GM03348 (cell line): ENCODE measurements around the gene HOXC6.
A peak's percentile ranks its signal among the peaks of the same experiment; 100 is the strongest.

Experiments used
- DNase-seq: peaks from one replicate; pipeline ENCODE4 v3.0.0; 2012; ENCODE audit warnings: low spot score

Gene HOXC6

GRCh38 chr12:54028314-54029201, at the start of gene HOXC6:
TSS of gene HOXC6 (plus strand) at chr12:54028440. CDS start at chr12:54028522, 82 bp downstream.
- DNase-seq = peak; percentile 88

GRCh38 chr12:53978477-53979356, 49.5 kb upstream of the HOXC6 start:
- peak; percentile 86 for DNase-seq

DNA sequence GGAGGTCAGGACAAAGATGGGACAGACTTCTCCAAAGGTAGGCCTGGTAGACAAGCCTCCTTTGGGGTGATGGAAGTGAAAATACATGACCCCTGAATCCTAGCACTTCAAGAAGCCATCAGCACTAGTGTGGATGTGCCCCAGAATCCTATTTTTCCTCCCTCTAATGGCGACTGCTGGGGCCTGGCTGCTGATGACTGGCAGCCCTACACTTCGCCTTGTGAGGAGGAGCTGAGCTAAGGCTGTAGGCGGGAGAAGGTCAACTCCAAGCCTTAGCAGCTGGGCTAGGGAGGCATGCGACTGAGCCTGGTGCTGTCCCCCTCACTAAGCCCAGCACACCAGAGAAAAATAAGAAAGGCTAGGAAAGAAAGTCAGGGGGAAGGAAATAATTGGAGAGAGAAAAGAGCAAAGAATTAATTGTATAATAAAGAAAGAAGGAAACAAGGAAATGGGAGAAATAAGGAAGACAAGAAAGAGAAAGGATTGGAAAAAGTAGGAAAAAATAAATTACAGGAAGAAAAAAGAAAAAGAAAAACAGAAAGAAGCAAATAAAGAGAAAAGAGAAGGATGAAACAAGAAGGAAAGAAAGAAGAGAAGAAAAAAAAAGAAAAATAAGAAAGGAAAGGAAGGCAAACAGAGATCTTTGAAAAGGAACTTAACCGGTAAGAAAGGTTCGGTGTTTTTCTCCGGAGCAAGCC, 48.0 kb upstream of the HOXC6 start:
- peak; percentile 78 for DNase-seq

GRCh38 chr12:53980802-53981496, 47.3 kb upstream of the HOXC6 start:
- no peak for DNase-seq

GRCh38 chr12:53981634-53982565, 46.3 kb upstream of the HOXC6 start:
- DNase-seq = peak; percentile 72

- no peak for DNase-seq
Measured at GRCh38 chr12:53982648-53983567, 45.3 kb upstream of the HOXC6 start.

DNA sequence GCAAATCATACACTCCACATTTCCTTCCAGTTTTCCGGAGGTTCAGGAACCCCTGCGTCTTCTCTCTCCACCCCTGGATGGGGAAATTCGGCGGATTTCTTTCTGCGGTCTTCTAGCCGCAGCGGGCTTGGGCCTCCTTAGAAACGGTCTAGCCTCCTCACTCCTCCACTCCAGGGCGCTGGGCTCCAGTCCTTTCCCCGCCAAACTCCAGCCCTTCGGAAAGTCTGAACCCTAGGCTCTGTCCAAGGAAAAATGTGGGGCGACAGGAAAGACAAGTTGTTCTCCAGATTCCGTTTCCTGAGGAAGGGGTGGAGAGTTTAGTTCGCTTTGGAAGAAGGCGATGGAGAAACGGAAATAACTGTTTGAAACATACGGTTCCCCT, 44.7 kb upstream of the HOXC6 start:
- no peak for DNase-seq

DNA sequence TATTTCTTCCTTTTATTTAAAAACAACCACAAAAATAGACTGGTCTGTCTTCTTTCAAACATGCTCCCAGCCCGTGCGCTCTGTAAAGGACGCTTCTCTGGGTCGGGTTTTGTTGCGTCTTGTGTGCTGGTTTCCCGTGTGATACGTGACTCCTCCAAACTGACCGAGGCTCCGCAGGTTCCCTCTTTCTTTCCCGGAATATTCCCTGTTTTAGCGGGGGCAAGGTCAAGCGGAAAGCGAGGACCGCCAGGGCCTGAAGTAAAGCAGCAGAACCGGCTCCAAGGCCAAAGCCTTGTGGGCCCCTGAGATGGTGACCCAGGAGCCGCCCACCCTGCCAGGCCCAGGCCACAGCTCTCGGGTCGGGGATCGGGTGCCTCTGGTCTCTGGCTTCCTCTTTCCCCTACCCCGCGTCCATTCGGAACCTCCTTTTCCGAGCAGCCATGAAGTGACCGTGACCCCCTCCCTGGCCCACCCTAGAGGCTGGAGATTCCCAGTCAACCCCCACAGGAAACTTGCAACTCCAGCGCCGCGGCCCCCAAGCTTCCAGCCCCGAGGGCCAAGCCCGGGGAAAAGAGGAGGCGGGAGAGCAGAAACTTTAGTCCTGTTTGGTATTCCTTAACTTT, 44.2 kb upstream of the HOXC6 start:
- DNase-seq = no peak

GRCh38 chr12:53984901-53985691, 43.1 kb upstream of the HOXC6 start, which contains the start of gene HOXC10:
TSS of gene HOXC10 (plus strand) at chr12:53985146. CDS start at chr12:53985260, 114 bp downstream.
- peak; percentile 91 for DNase-seq

DNA sequence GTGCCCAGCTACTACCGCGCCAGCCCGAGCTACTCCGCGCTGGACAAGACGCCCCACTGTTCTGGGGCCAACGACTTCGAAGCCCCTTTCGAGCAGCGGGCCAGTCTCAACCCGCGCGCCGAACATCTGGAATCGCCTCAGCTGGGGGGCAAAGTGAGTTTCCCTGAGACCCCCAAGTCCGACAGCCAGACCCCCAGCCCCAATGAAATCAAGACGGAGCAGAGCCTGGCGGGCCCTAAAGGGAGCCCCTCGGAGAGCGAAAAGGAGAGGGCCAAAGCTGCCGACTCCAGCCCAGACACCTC, 42.6 kb upstream of the HOXC6 start:
- no peak for DNase-seq

GRCh38 chr12:53985994-53986685, 42.1 kb upstream of the HOXC6 start:
- no peak for DNase-seq

GRCh38 chr12:53986686-53987483, 41.4 kb upstream of the HOXC6 start:
- DNase-seq = no peak

DNA sequence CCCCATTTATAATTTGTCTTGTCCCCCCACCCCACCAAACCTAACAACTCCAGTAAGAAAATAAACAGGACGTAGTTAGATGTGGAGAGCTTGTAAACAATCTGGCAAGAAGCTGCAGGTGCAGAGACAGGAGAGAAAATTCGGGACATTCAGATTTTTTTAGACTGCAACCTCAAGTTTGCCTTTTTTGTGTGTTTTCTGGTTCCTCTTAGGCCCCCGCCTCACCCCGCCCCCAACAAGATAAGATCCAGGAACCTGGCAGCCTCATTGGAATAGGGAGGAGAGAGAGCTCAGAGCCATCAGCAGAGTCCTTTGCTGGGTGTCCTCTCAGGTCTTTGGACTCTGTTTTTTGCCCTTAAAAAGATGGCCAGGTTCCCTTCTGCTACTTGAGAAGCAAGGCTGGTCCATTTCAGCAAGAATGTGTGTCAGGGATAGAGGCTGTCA, 40.4 kb upstream of the HOXC6 start:
- no peak for DNase-seq

GRCh38 chr12:53988541-53989226, 39.6 kb upstream of the HOXC6 start:
- no peak for DNase-seq

GRCh38 chr12:53989227-53990113, 38.8 kb upstream of the HOXC6 start:
- no peak for DNase-seq
